Stimulated activated CD4-positive, alpha-beta T cell treated with anti-CD3 and anti-CD28 coated beads, Interleukin-2, amount 100 ng/mL, for 24 hours (primary cell): ENCODE measurements around the gene BCAS1.

Source experiments
- DNase-seq, 2 donors: peaks; one replicate each; pipeline ENCODE4 v3.0.0-alpha.2; 2020

BCAS1 gene

DNA sequence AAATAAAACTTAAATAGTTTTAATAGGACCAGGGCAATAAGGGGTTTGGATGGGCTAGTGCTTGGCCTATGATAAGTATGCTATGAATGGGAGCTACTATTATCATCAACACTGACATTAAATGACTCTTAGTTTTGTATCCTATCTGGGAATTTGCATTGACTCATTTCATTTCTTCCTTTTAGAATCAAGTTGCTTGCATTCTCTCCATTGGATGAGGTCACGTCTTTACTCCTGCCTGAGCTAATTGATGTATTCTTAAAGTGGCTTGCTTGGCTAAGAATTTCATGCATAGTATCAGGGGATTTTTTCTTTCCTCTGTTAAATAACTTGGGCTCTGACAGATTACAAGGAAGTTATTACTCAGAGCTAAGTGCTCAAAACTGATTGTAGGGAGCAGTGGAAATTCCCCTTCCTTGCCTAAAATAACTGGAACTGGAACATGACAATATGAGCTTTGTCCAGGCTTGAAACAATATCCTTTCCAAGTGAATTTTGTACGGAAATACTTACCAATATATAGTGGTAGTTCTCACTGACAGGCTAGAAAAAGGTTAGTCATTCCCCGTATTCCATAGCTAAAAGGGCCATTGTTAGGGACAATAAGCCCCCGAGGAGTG lies 169.9 kb downstream of the BCAS1 start:
- DNase-seq: no peak

GRCh38 chr20:53899351-53900167 lies 170.8 kb downstream of the BCAS1 start:
- DNase-seq: peak; percentile 69 to 73

GRCh38 chr20:53898556-53898931 lies 171.8 kb downstream of the BCAS1 start:
- DNase-seq: no peak

GRCh38 chr20:53897884-53898555 lies 172.4 kb downstream of the BCAS1 start:
- no peak for DNase-seq

DNA sequence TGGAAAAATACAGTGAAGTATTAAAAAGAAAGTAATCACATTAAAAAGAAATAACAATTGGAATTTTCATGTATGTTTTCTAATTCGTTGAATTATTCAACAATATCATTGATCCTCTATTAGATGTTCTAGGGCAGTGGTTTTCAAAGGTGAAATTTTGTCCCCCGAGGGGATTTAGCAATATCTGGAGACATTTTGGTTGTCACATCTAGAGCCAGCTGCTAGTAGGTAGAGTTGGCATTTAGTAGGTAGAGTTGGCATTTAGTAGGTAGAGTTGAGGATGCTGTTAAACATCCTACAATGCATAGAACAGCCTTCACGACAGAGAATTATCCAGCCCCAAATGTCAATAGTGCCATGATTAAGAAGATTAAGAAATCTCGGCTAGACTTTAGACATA lies 173.7 kb downstream of the BCAS1 start:
- DNase-seq: no peak

- DNase-seq: no peak
Observed at GRCh38 chr20:53896041-53896440, 174.4 kb downstream of the BCAS1 start.

- no peak for DNase-seq
Observed at GRCh38 chr20:53895385-53895755, 175.0 kb downstream of the BCAS1 start.

DNA sequence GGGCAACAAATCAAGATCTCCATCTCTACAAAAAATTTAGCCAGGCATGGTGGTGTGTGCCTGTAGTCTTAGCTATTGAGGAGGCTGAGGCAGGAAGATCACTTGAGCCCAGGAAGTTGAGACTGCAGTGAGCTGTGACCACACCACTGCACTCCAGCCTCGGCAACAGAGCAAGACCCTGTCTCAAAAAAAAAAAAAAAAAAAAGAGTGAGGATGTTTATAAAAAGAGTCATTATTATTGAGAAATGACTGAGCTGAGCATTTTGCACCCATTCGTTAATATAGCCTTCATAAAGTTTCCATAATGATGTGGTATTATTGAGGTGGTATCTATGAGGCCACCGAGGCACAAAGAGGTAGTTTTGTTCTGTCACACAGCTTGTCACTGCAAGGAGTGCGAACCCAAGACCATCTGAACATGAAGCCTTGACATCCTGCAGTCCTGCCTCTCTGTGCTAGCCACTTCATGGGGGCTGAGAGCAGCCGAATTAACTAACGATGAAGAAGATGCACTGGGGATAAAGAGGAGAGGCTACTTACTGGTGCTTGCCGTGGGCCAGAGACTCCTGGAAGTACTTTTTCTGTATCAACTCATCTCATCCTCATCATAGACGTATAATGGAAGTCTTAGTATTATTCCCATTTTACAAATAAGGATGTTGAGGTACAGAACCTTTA lies 175.5 kb downstream of the BCAS1 start:
- DNase-seq: no peak
